HG03097 (cell line): Measurements from ENCODE around the gene ACE2.
"Not testable (repeated sequence)": the region's sequence is repeated elsewhere in the genome, so short reads cannot be mapped to it uniquely, and the experiment has no call there.

Experiments
- ATAC-seq: cut with Tn5 transposase; IDR thresholded peaks from one replicate; pipeline ENCODE4 v1.9.1; 2021; ENCODE audit not compliant: unreplicated experiment, low FRiP score

ACE2 gene

GRCh38 chrX:15600745-15601144 is at the start of gene ACE2:
TSS of gene ACE2 (minus strand) at chrX:15600960. CDS start at chrX:15600911, 49 bp downstream.
- ATAC-seq, result no peak

GRCh38 chrX:15647510-15647909 is 46.8 kb upstream of the ACE2 start:
- not testable (repeated sequence) for ATAC-seq

- no peak for ATAC-seq
These were observed 45.8 kb upstream of the ACE2 start for GRCh38 chrX:15646543-15646942.

GRCh38 chrX:15646031-15646430 is 45.3 kb upstream of the ACE2 start:
- no peak for ATAC-seq

GRCh38 chrX:15645266-15645665 is 44.5 kb upstream of the ACE2 start:
- ATAC-seq, result no peak

- no peak for ATAC-seq
These were observed 43.8 kb upstream of the ACE2 start for GRCh38 chrX:15644560-15644872.

GRCh38 chrX:15643786-15644559 is 43.2 kb upstream of the ACE2 start:
- no peak for ATAC-seq

- ATAC-seq, result no peak
These were observed 30.9 kb upstream of the ACE2 start for GRCh38 chrX:15631637-15632036.

GRCh38 chrX:15623054-15623453 is 22.3 kb upstream of the ACE2 start:
- no peak for ATAC-seq

- no peak for ATAC-seq
These were observed 18.4 kb upstream of the ACE2 start for GRCh38 chrX:15619053-15619755.

GRCh38 chrX:15617111-15617510 is 16.4 kb upstream of the ACE2 start:
- no peak for ATAC-seq

GRCh38 chrX:15616531-15616930 is 15.8 kb upstream of the ACE2 start:
- no peak for ATAC-seq

- ATAC-seq, result no peak
These were observed 6.3 kb upstream of the ACE2 start for GRCh38 chrX:15607067-15607466.

GRCh38 chrX:15606136-15606535 is 5.4 kb upstream of the ACE2 start:
- no peak for ATAC-seq

GRCh38 chrX:15605226-15605625 is 4.5 kb upstream of the ACE2 start:
- ATAC-seq, result no peak

- ATAC-seq, result no peak
These were observed 2.0 kb upstream of the ACE2 start for GRCh38 chrX:15602761-15603160.

GRCh38 chrX:15601932-15602331 is 1.2 kb upstream of the ACE2 start:
- no peak for ATAC-seq

- ATAC-seq, result no peak
These were observed 711 bp downstream of the ACE2 start for GRCh38 chrX:15600049-15600448.

- no peak for ATAC-seq
These were observed 1.3 kb downstream of the ACE2 start for GRCh38 chrX:15599461-15599860.

GRCh38 chrX:15598026-15598425 is 2.7 kb downstream of the ACE2 start:
- no peak for ATAC-seq

- ATAC-seq, result no peak
These were observed 6.4 kb downstream of the ACE2 start for GRCh38 chrX:15594371-15594770.
